WERI-Rb-1 (cell line): ENCODE measurements around the gene PPAT.

Experiments
- DNase-seq: peaks from one replicate; pipeline ENCODE4 v3.0.0-alpha.2; 2020
- H3K27ac ChIP-seq: fragments of 250-450 bp; sonication (Bioruptor Pico); 2 replicates; pipeline ENCODE4 v1.5.1; 2020; ENCODE audit warnings: mild to moderate bottlenecking, moderate library complexity
- H3K27me3 ChIP-seq: fragments of 250-450 bp; sonication (Bioruptor Pico); 2 replicates; pipeline ENCODE4 v1.5.1; 2021; ENCODE audit warnings: mild to moderate bottlenecking, low read depth, moderate library complexity; ENCODE audit not compliant: insufficient read depth, severe bottlenecking
- H3K36me3 ChIP-seq: fragments of 250-450 bp; sonication (Bioruptor Pico); 2 replicates; pipeline ENCODE4 v1.5.1; 2020; ENCODE audit warnings: mild to moderate bottlenecking, moderate library complexity
- H3K4me3 ChIP-seq: 2 replicates; pipeline ENCODE4 v1.5.1; 2011; ENCODE audit warnings: low read depth, mild to moderate bottlenecking, control low read depth, low read length
- H3K9me3 ChIP-seq: fragments of 250-450 bp; sonication (Bioruptor Pico); 2 replicates; pipeline ENCODE4 v1.5.1; 2021; ENCODE audit warnings: mild to moderate bottlenecking, moderate library complexity; ENCODE audit not compliant: severe bottlenecking
- TF ChIP-seq, protein P1 (sequence below): IDR thresholded peaks from 2 replicates; pipeline ENCODE4 v1.5.1; 2011; ENCODE audit warnings: low read depth, mild to moderate bottlenecking, control low read depth, inconsistent platforms, low read length

The PPAT gene

DNA sequence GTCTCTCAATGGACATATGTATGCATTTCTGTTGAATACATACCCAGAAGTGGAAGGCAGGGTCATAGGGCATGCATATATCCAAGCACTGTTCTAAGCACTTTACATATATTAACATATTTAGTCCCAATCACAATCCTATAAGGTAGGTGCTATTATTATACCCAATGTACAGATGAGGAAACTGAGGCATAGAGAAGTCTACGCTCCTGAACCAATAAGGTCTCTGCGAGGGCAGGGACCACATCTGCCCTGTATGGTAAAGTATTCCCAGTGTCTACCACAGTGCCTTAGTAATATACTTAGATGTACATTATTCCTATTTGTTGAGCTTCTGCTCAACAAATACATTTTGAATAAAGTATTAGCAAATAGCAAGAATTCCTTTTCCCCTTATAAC is 5.2 kb downstream of the PPAT start:
- DNase-seq: no peak
- Histone ChIP-seq H3K27ac (no peak overlapping the region), H3K36me3 (peaks cover 9% of the 10 kb centered on the region; the same call in 1 of the 2 replicates), H3K9me3 (no peaks in the 10 kb centered on the region), H3K4me3 (no peak overlapping the region), H3K27me3 (no peaks in the 10 kb centered on the region)
- TF ChIP-seq, protein P1, sequence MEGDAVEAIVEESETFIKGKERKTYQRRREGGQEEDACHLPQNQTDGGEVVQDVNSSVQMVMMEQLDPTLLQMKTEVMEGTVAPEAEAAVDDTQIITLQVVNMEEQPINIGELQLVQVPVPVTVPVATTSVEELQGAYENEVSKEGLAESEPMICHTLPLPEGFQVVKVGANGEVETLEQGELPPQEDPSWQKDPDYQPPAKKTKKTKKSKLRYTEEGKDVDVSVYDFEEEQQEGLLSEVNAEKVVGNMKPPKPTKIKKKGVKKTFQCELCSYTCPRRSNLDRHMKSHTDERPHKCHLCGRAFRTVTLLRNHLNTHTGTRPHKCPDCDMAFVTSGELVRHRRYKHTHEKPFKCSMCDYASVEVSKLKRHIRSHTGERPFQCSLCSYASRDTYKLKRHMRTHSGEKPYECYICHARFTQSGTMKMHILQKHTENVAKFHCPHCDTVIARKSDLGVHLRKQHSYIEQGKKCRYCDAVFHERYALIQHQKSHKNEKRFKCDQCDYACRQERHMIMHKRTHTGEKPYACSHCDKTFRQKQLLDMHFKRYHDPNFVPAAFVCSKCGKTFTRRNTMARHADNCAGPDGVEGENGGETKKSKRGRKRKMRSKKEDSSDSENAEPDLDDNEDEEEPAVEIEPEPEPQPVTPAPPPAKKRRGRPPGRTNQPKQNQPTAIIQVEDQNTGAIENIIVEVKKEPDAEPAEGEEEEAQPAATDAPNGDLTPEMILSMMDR: no peak

DNA sequence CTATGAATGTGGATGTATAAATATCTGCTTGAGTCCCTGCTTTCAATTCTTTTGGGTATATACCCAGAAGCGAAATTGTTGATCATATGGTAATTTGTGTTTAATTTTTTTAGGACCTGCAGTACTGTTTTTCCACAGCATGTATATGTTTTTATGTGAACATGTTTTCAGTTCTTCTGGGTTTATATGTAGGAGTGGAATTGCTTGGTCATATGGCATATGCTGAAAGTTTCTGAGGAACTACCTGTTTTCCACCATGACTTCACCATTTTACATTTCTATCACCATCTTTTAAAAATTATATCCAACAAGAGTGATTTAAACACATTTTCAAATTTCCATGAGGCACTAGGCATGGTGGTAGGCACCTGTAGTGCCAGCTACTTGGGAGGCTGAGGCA is 8.2 kb downstream of the PPAT start:
- H3K36me3 ChIP-seq: peaks cover 9% of the 10 kb centered on the region; the same call in 1 of the 2 replicates

DNA sequence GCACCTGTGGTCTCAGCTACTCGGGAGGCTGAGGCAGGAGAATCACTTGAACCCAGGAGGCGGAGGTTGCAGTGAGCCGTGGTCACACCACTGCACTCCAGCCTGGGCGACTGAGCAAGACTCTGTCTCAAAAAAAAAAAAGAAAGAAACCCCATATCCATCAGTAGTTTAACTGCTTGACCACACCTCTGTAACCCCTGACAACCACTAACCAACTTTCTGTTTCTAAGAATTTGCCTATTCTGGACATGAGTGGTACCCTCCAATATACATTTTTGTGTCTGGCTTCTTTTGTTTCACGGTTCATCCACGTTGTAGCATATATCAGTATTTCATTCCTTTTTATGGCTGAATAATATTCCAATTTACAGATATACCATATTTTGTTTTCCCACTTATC is 9.1 kb downstream of the PPAT start:
- no peak overlapping the region for H3K27ac ChIP-seq
- H3K9me3 ChIP-seq: no peaks in the 10 kb centered on the region
- TF ChIP-seq, protein P1: no peak
- no peak for DNase-seq
- peaks cover 7% of the 10 kb centered on the region; the same call in 1 of the 2 replicates for H3K36me3 ChIP-seq
- H3K4me3 ChIP-seq: no peak overlapping the region
- no peaks in the 10 kb centered on the region for H3K27me3 ChIP-seq

More for the DNA sequence above, 8.2 kb downstream of the PPAT start:
- no peaks in the 10 kb centered on the region for H3K27me3 ChIP-seq
- H3K27ac ChIP-seq: no peak overlapping the region
- TF ChIP-seq, protein P1: no peak
- DNase-seq: no peak
- H3K4me3 ChIP-seq: no peak overlapping the region
- no peaks in the 10 kb centered on the region for H3K9me3 ChIP-seq

DNA sequence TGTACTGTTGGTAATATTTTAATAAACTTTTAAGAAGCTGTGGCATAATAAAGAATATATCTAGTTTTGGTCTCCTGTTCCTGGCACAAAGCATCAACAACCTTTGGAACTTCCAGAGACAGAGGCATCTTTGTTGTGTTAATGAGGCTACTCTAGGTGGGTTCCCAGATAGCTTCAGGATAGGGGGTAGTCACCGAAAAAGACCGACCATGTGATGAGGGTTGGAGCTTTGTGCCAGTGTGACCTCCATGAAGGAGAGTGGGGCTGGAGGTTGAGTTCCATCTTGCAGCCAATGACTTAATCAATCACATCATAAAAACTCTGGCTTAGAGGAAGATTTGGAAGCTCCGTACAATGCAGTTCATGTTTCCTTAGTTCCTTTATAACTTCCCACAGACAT is 9.9 kb downstream of the PPAT start:
- TF ChIP-seq, protein P1: no peak
- Histone ChIP-seq H3K27ac (no peak overlapping the region), H3K9me3 (no peaks in the 10 kb centered on the region), H3K4me3 (no peak overlapping the region), H3K27me3 (no peaks in the 10 kb centered on the region), H3K36me3 (peaks cover 10% of the 10 kb centered on the region)
- no peak for DNase-seq

DNA sequence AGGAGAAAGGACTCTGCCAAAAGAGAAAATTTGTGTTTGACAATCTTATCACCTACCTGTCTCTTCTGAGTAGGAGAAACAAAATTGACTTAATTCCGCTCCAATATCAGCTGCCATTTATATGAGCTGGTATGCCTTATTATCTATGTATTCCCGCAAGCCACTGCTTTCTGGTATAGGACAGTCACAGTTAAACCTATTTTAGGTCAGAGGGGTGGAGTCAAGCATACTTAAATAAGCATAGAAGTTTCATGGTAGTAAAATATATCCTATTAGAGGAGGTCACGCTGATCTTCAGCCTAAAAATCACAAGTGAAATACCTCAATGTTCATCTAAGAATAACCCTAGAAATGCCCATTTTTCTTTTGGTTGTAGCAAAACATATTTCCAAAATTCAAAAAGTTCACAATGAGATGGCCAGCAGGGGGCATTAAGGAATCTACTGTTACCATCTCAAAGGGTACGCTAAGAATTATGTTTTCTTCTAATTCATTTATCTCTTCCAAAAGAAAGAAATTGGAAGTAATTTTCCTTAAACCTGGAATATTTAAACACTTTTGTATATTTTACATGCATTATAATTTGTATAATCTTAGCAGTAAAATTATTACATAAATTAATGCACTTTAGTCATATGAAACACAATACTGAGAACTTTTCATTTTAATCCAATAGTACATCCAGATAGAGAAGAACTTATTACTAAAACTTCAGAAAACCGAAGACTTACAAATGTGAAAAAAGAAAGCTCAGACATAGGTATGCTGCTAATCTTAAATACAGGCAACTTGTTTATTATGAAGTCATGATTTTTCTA is 10.5 kb downstream of the PPAT start:
- TF ChIP-seq, protein P1: 0 out of 2 replicates have a peak, but pooled peaks have one; percentile 21
- H3K27me3 ChIP-seq: no peaks in the 10 kb centered on the region
- no peaks in the 10 kb centered on the region for H3K9me3 ChIP-seq
- H3K4me3 ChIP-seq: no peak overlapping the region
- no peak overlapping the region for H3K27ac ChIP-seq
- H3K36me3 ChIP-seq: peaks cover 10% of the 10 kb centered on the region
- no peak for DNase-seq
